IMR-90 (cell line): Measurements from ENCODE around the gene LAPTM5. TPM values are rescaled to one million over a fixed set of nuclear protein-coding genes. Genes with fewer than 3 reads are reported as not detected.

ENCODE experiments used
- ATAC-seq: fragments of 200-7000 bp; cut with Tn5 transposase; 2 replicates; pipeline ENCODE4 v1.9.1; 2020; ENCODE audit warnings: low read depth, mild to moderate bottlenecking, moderate library complexity
- BruUV-seq: library from RNA; stranded (reverse); fragments of 400-500 nt; replicated peaks from 2 replicates; lab custom pipeline; 2021; lab: Mats Ljungman, UMichigan
- CTCF ChIA-PET: fragments of 300-600 bp; formaldehyde crosslinking; extraction: SDS; loops from one replicate; lab custom pipeline; 2021; ENCODE audit warnings: antibody characterized with exemption; lab: Yijun Ruan, JAX
- POLR2A ChIA-PET: fragments of 300-600 bp; sonication (Branson Sonifier 250); formaldehyde crosslinking; loops from one replicate; lab custom pipeline; 2022; ENCODE audit warnings: antibody characterized with exemption; ENCODE audit not compliant: unreplicated experiment; lab: Charles Lee
- DNase-seq: peaks from one replicate; pipeline ENCODE4 v3.0.0; 2013
- H2AFZ ChIP-seq: replicated peaks from 2 replicates; pipeline ENCODE3; 2013; ENCODE audit warnings: low read length, mild to moderate bottlenecking; ENCODE audit not compliant: poor library complexity
- H2AK5ac ChIP-seq: 2 replicates; pipeline ENCODE4 v1.6.1; 2013; ENCODE audit warnings: low read depth, low read length, inconsistent platforms
- H2AK9ac ChIP-seq: replicated peaks from 2 replicates; pipeline ENCODE3; 2013; ENCODE audit warnings: mild to moderate bottlenecking, low read depth, low read length, moderate library complexity; ENCODE audit not compliant: poor library complexity
- H2BK120ac ChIP-seq: 2 replicates; pipeline ENCODE4 v1.6.1; 2013; ENCODE audit warnings: low read depth, low read length, inconsistent platforms
- H2BK15ac ChIP-seq: 3 replicates; pipeline ENCODE4 v1.6.1; 2013; ENCODE audit warnings: low read depth, low read length, inconsistent platforms
- H2BK20ac ChIP-seq: 2 replicates; pipeline ENCODE4 v1.6.1; 2013; ENCODE audit warnings: low read depth, mild to moderate bottlenecking, inconsistent platforms, low read length, moderate library complexity
- H2BK5ac ChIP-seq: 2 replicates; pipeline ENCODE4 v1.6.1; 2013; ENCODE audit warnings: mild to moderate bottlenecking, low read depth, low read length, inconsistent platforms; ENCODE audit not compliant: poor library complexity, severe bottlenecking
- H3K14ac ChIP-seq: replicated peaks from 2 replicates; pipeline ENCODE4 v1.6.1; 2013; ENCODE audit warnings: low read depth, low read length, inconsistent platforms
- H3K18ac ChIP-seq: 2 replicates; pipeline ENCODE4 v1.6.1; 2013; ENCODE audit warnings: low read depth, low read length, control low read depth
- H3K23ac ChIP-seq: 2 replicates; pipeline ENCODE4 v1.6.1; 2013; ENCODE audit warnings: low read depth, low read length, inconsistent platforms
- H3K27ac ChIP-seq: 2 replicates; pipeline ENCODE4 v1.5.1; 2013; ENCODE audit warnings: mild to moderate bottlenecking, control low read depth, low read length; ENCODE audit not compliant: insufficient read depth
- H3K27me3 ChIP-seq: 2 replicates; pipeline ENCODE4 v1.6.1; 2013; ENCODE audit warnings: low read length; ENCODE audit not compliant: control insufficient read depth, insufficient read depth
- H3K36me3 ChIP-seq: 2 replicates; pipeline ENCODE4 v1.6.1; 2013; ENCODE audit warnings: low read length, mixed read lengths; ENCODE audit not compliant: control insufficient read depth, insufficient read depth
- H3K4ac ChIP-seq: 2 replicates; pipeline ENCODE4 v1.6.1; 2013; ENCODE audit warnings: low read depth, low read length, inconsistent platforms
- H3K4me1 ChIP-seq: 2 replicates; pipeline ENCODE4 v1.6.1; 2013; ENCODE audit warnings: low read length, mixed read lengths; ENCODE audit not compliant: control insufficient read depth, insufficient read depth
- H3K4me2 ChIP-seq: 2 replicates; pipeline ENCODE4 v1.6.1; 2013; ENCODE audit warnings: low read depth, mild to moderate bottlenecking, control low read depth, low read length, moderate library complexity
- H3K4me3 ChIP-seq: 2 replicates; pipeline ENCODE4 v1.5.1; 2013; ENCODE audit warnings: low read depth, mild to moderate bottlenecking, control low read depth, low read length, moderate library complexity; ENCODE audit not compliant: insufficient read depth
- H3K56ac ChIP-seq: 2 replicates; pipeline ENCODE4 v1.6.1; 2013; ENCODE audit warnings: low read length, inconsistent platforms; ENCODE audit not compliant: insufficient read depth; ENCODE audit errors: extremely low read depth
- H3K79me1 ChIP-seq, 2 experiments: 2 replicates each; pipeline ENCODE4 v1.6.1; 2013; ENCODE audit warnings: low read length in 2 of 2, inconsistent platforms in 1 of 2, low read depth in 1 of 2
- H3K9ac ChIP-seq: 2 replicates; pipeline ENCODE4 v1.6.1; 2013; ENCODE audit warnings: low read depth, low read length, control low read depth
- H3K9me1 ChIP-seq: 2 replicates; pipeline ENCODE4 v1.6.1; 2013; ENCODE audit warnings: low read length, inconsistent platforms; ENCODE audit not compliant: insufficient read depth
- H3K9me3 ChIP-seq: 2 replicates; pipeline ENCODE4 v1.6.1; 2013; ENCODE audit warnings: low read length; ENCODE audit not compliant: control insufficient read depth, insufficient read depth
- H4K20me1 ChIP-seq: 2 replicates; pipeline ENCODE4 v1.6.1; 2013; ENCODE audit warnings: low read length, inconsistent platforms; ENCODE audit not compliant: insufficient read depth
- H4K5ac ChIP-seq: 2 replicates; pipeline ENCODE4 v1.6.1; 2013; ENCODE audit warnings: mild to moderate bottlenecking, low read depth, low read length, control low read depth
- H4K8ac ChIP-seq, 2 experiments: 2 replicates each; pipeline ENCODE4 v1.6.1; 2013; ENCODE audit warnings: low read depth in 2 of 2, low read length in 2 of 2, control low read depth in 1 of 2, inconsistent platforms in 1 of 2
- H4K91ac ChIP-seq: 2 replicates; pipeline ENCODE4 v1.6.1; 2013; ENCODE audit warnings: low read depth, low read length, inconsistent platforms; ENCODE audit not compliant: insufficient read depth
- BHLHE40 ChIP-seq: fragments of 150-350 bp; IDR thresholded peaks from 2 replicates; pipeline ENCODE4 v1.6.1; 2016; ENCODE audit warnings: mild to moderate bottlenecking, low read depth, low read length
- CEBPB ChIP-seq: IDR thresholded peaks from 2 replicates; pipeline ENCODE4 v1.6.1; 2012; ENCODE audit warnings: low read depth, low read length, improper control_type of control experiment
- CHD1 ChIP-seq: IDR thresholded peaks from 2 replicates; pipeline ENCODE4 v1.6.1; 2012; ENCODE audit warnings: low read depth, low read length, improper control_type of control experiment
- CTCF ChIP-seq: conservative IDR thresholded peaks from 2 replicates; pipeline ENCODE4 v1.5.1; 2012; ENCODE audit warnings: mild to moderate bottlenecking, low read depth, low read length, improper control_type of control experiment
- ELK1 ChIP-seq: fragments of 150-350 bp; IDR thresholded peaks from 2 replicates; pipeline ENCODE4 v1.6.1; 2016; ENCODE audit warnings: low read depth, mild to moderate bottlenecking, low read length, moderate library complexity, borderline replicate concordance
- FOS ChIP-seq: fragments of 150-350 bp; IDR thresholded peaks from 2 replicates; pipeline ENCODE4 v1.6.1; 2016; ENCODE audit warnings: low read depth, low read length
- MAFK ChIP-seq: IDR thresholded peaks from 2 replicates; pipeline ENCODE4 v1.6.1; 2012; ENCODE audit warnings: low read depth, low read length, improper control_type of control experiment
- MAZ ChIP-seq: IDR thresholded peaks from 2 replicates; pipeline ENCODE4 v1.6.1; 2012; ENCODE audit warnings: low read depth, mild to moderate bottlenecking, low read length, improper control_type of control experiment, moderate library complexity, borderline replicate concordance
- MXI1 ChIP-seq: IDR thresholded peaks from 2 replicates; pipeline ENCODE4 v1.6.1; 2012; ENCODE audit warnings: low read depth, mild to moderate bottlenecking, low read length, moderate library complexity, borderline replicate concordance
- NFE2L2 ChIP-seq: fragments of 150-350 bp; IDR thresholded peaks from 2 replicates; pipeline ENCODE4 v1.6.1; 2016; ENCODE audit warnings: low read depth, mild to moderate bottlenecking, low read length
- POLR2A ChIP-seq: IDR thresholded peaks from 2 replicates; pipeline ENCODE4 v1.6.1; 2012; ENCODE audit warnings: mild to moderate bottlenecking, low read depth, low read length
- RAD21 ChIP-seq: IDR thresholded peaks from 2 replicates; pipeline ENCODE4 v1.6.1; 2012; ENCODE audit warnings: low read length, improper control_type of control experiment
- RCOR1 ChIP-seq: IDR thresholded peaks from 2 replicates; pipeline ENCODE4 v1.6.1; 2012; ENCODE audit warnings: mild to moderate bottlenecking, low read length, improper control_type of control experiment; ENCODE audit not compliant: insufficient replicate concordance
- RFX5 ChIP-seq: IDR thresholded peaks from 2 replicates; pipeline ENCODE4 v1.8.0; 2012; ENCODE audit warnings: low read depth, mild to moderate bottlenecking, low read length, moderate library complexity
- SMC3 ChIP-seq: fragments of 150-350 bp; IDR thresholded peaks from 2 replicates; pipeline ENCODE4 v1.6.1; 2016; ENCODE audit warnings: low read depth, mild to moderate bottlenecking, antibody characterized with exemption, low read length, moderate library complexity
- USF2 ChIP-seq: fragments of 150-350 bp; IDR thresholded peaks from 2 replicates; pipeline ENCODE4 v1.6.1; 2017; ENCODE audit warnings: mild to moderate bottlenecking, antibody characterized with exemption, low read length, low read depth
- WGBS, 2 experiments: methylation state at CpG; one replicate each; pipeline versions ENCODE4 v1.1.5 to v1.1.7; 2013; ENCODE audit warnings: missing lambda C conversion rate in 2 of 2; ENCODE audit not compliant: insufficient read length in 1 of 2; ENCODE audit errors: extremely low coverage in 2 of 2; 5-methylcytosine and 5-hydroxymethylcytosine counted together
- dilution Hi-C: fragments of 300-500 bp; cut with HindIII; formaldehyde crosslinking; loops from one replicate; pipeline ENCODE4 v1.14.3; 2018; ENCODE audit warnings: low sequenced_read_pairs; ENCODE audit not compliant: unreplicated experiment
- in situ Hi-C: fragments of 300-500 bp; cut with MboI; formaldehyde crosslinking; loops from 3 replicates; pipeline ENCODE4 v1.14.3; 2019; ENCODE audit warnings: low sequenced_read_pairs, inconsistent platforms, mixed read lengths
- intact Hi-C: fragments of 100-400 bp; cut with micrococcal nuclease; formaldehyde crosslinking; loops from 2 replicates; pipeline ENCODE4 v1.10.0; 2022
- polyA plus RNA-seq, 3 experiments: library from polyadenylated mRNA; depleted of rRNA; stranded (reverse); fragments of >200 nt; gene quantifications; 2 replicates each; pipeline ENCODE4 v1.2.3, GENCODE V29; 2012; ENCODE audit warnings: low replicate concordance in 1 of 3
- total RNA-seq: library from RNA; depleted of rRNA; stranded (reverse); fragments of >200 nt; gene quantifications from 2 replicates; pipeline ENCODE4 v1.2.3, GENCODE V29; 2012

LAPTM5 gene
- total and polyA plus RNA-seq, 2 of the 4 experiments (the other 2 are of a cell fraction), result 0.09 TPM; not detected in 1

- H3K14ac ChIP-seq, result no peak overlapping the region
- dilution Hi-C loops, result no loop called here
- no peaks in the 10 kb centered on the region for H3K79me1 ChIP-seq
- ATAC-seq (no peak), DNase-seq (no peak)
- no peak overlapping the region for H3K4me3 ChIP-seq
- H3K18ac ChIP-seq, result no peak overlapping the region
- H2BK15ac ChIP-seq, result no peak overlapping the region
- no peak overlapping the region for H4K8ac ChIP-seq
- no CpG with 5 or more reads among the region's 7 CpGs for WGBS, 2 experiments
- H2BK5ac ChIP-seq, result no peak overlapping the region
- no peak overlapping the region for H3K9ac ChIP-seq
- no peak overlapping the region for H2AK9ac ChIP-seq
- POLR2A ChIA-PET, result no interaction called here
- H4K20me1 ChIP-seq, result no peaks in the 10 kb centered on the region
- H4K91ac ChIP-seq, result no peak overlapping the region
- no peaks in the 10 kb centered on the region for H3K36me3 ChIP-seq
- no peak overlapping the region for H2BK120ac ChIP-seq
- H3K9me3 ChIP-seq, result no peaks in the 10 kb centered on the region
- H3K23ac ChIP-seq, result no peak overlapping the region
- CTCF ChIA-PET, result no interaction called here
- no peak overlapping the region for H2AFZ ChIP-seq
- no peak for TF ChIP-seq SMC3
- TF ChIP-seq RCOR1, result no peak
- TF ChIP-seq ELK1, result no peak
- no peak for TF ChIP-seq RAD21
- no peak for TF ChIP-seq BHLHE40
- TF ChIP-seq RFX5, result no peak
- TF ChIP-seq NFE2L2, result no peak
- no peak for TF ChIP-seq MXI1
- no peak for TF ChIP-seq FOS
- no peak for TF ChIP-seq USF2
- no peak for TF ChIP-seq MAFK
- no peak for TF ChIP-seq POLR2A
- no peak for TF ChIP-seq CHD1
- no peak for TF ChIP-seq CTCF
- no peak for TF ChIP-seq MAZ
- no peak for TF ChIP-seq CEBPB
- H3K56ac ChIP-seq, result no peak overlapping the region
- no peak overlapping the region for H4K5ac ChIP-seq
- in situ Hi-C loops, result no loop called here
- BruUV-seq, result no TSS peak
- H3K9me1 ChIP-seq, result no peaks in the 10 kb centered on the region
- H3K27ac ChIP-seq, result no peak overlapping the region
- no peak overlapping the region for H2AK5ac ChIP-seq
- no peak overlapping the region for H3K4me2 ChIP-seq
- H3K27me3 ChIP-seq, result peaks cover 48% of the 10 kb centered on the region
- H3K4ac ChIP-seq, result no peak overlapping the region
- intact Hi-C loops, result no loop called here
- H3K4me1 ChIP-seq, result no peaks in the 10 kb centered on the region
- H2BK20ac ChIP-seq, result no peak overlapping the region
These were observed 67.5 kb downstream of the LAPTM5 start for GRCh38 chr1:30689901-30690645.
